ENCODE data around the gene INA.

GRCh38 chr10:103284170-103284569, 7.2 kb downstream of the INA start:
- TF ChIP-seq CTCF (conservative IDR thresholded peaks at IDR 0.05; ENCODE audit: low read depth in 2 of 2) (no peak), STAT1 (IDR thresholded peaks at IDR 0.05; ENCODE audit: unreplicated experiment) (no peak)
